ENCODE results near the gene MTX1. TPM values are rescaled to one million over a fixed set of nuclear protein-coding genes. Genes with fewer than 3 reads are reported as not detected.

The MTX1 gene
- total and polyA plus RNA-seq, 9 of the 15 experiments (the other 6 are each of a cell fraction or from before 2014, with no cell fraction given), result 29.1 to 98.4 (median 66.9) TPM

DNA sequence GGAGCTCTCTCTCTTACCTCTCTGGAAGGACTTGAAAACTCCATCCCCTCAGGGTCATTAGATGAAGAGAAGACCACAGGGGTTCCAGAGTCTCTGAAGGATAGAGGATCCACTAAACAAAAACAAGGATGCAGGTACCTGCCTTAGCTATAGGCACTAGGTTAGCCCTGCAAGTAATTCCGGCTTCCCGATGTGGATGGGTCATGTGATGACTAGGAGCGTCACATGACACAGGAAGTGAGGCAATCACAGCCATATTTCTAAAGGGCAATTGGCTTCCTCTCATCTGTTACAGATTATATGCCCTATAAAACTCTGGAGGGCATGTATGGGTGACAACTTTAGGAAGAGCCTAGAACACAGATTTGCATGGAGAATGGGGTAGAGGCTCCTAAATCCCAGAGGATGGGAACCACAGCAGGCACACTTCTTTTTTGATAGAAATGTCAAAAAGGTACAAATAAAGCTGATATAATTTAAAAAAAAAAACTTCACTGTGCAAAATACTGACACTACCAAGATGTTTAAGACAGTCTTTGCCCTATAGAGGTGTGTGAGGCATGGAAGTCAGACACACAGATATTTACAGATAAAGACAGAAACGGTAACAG lies 32.7 kb downstream of the MTX1 start (continued):
- TF ChIP-seq ZBTB40 (IDR thresholded peaks at IDR 0.05) (peak; percentile 94), ZBTB40 (CRISPR knock-in tag; IDR thresholded peaks at IDR 0.05) (no peak), CREM (IDR thresholded peaks at IDR 0.05; ENCODE audit: low read depth) (peak; percentile 60), ELF1 (tag; IDR thresholded peaks at IDR 0.05) (peak; percentile 97), MNT (conservative IDR thresholded peaks at IDR 0.05) (peak in 1 of 2 experiments; percentile 71; a peak in 2 of 4 replicates), CTCFL (IDR thresholded peaks at IDR 0.05; ENCODE audit: borderline replicate concordance, insufficient read depth, low read depth, low read length, poor library complexity, severe bottlenecking) (peak; percentile 67), MEF2A (IDR thresholded peaks at IDR 0.05; ENCODE audit: control insufficient read depth, low read depth, low read length) (peak; percentile 70), SPI1 (IDR thresholded peaks at IDR 0.05; ENCODE audit: borderline replicate concordance, low read depth, low read length) (0 out of 2 replicates have a peak, but pooled peaks have one; percentile 48), ATF1 (CRISPR knock-in tag; IDR thresholded peaks at IDR 0.05) (no peak), ATF1 (tag; IDR thresholded peaks at IDR 0.05) (peak; percentile 67), HDAC2 (IDR thresholded peaks at IDR 0.05) (peak; percentile 74; the same call in 1 of the 2 replicates)
- TF ChIP-seq, protein P1, sequence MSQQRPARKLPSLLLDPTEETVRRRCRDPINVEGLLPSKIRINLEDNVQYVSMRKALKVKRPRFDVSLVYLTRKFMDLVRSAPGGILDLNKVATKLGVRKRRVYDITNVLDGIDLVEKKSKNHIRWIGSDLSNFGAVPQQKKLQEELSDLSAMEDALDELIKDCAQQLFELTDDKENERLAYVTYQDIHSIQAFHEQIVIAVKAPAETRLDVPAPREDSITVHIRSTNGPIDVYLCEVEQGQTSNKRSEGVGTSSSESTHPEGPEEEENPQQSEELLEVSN (IDR thresholded peaks at IDR 0.05; ENCODE audit: borderline replicate concordance in 1 of 2, extremely low read depth in 1 of 2, insufficient read depth in 1 of 2, insufficient read length in 1 of 2, low read depth in 1 of 2, low read length in 1 of 2, poor library complexity in 1 of 2, severe bottlenecking in 1 of 2), result peak in 1 of 2 experiments; percentile 17

All from K562 (cell line).